ENCODE measurements around the gene NAA80.

DNA sequence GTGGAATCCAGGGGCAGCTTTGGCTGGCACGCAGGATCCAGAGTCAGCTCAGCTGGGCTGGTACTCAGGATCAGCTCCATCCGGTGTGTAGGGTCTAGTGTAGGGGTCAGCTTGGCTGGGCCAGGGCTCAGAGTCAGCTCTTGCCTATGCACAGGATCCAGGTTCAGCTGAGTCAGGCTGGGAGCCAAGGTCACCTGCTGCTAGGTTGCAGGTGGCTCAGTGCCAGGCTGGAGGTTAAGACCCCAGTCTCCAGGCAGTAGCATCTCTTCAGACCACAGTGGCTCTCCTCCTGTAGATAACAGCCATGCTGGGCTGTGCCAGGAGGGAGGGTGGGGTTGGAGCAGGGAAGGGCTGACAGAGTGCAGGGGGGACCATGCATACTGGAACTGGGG lies 1.8 kb downstream of the NAA80 start:
- TF ChIP-seq, protein P1, sequence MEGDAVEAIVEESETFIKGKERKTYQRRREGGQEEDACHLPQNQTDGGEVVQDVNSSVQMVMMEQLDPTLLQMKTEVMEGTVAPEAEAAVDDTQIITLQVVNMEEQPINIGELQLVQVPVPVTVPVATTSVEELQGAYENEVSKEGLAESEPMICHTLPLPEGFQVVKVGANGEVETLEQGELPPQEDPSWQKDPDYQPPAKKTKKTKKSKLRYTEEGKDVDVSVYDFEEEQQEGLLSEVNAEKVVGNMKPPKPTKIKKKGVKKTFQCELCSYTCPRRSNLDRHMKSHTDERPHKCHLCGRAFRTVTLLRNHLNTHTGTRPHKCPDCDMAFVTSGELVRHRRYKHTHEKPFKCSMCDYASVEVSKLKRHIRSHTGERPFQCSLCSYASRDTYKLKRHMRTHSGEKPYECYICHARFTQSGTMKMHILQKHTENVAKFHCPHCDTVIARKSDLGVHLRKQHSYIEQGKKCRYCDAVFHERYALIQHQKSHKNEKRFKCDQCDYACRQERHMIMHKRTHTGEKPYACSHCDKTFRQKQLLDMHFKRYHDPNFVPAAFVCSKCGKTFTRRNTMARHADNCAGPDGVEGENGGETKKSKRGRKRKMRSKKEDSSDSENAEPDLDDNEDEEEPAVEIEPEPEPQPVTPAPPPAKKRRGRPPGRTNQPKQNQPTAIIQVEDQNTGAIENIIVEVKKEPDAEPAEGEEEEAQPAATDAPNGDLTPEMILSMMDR (conservative IDR thresholded peaks at IDR 0.05): no peak
- TF ChIP-seq EZH2 (IDR thresholded peaks at IDR 0.05; ENCODE audit: low read depth): no peak

Measured in PC-9 (cell line).